Activated effector memory CD4-positive, alpha-beta T cell treated with Interleukin-2 at 50 U/mL for 16 hours (primary cell): ENCODE results near the gene ARGLU1.
"Not testable (repeated sequence)": the region's sequence is repeated elsewhere in the genome, so short reads cannot be mapped to it uniquely, and the experiment has no call there.

Source experiments
- DNase-seq: peaks from one replicate; pipeline ENCODE4 v3.0.0-alpha.2; 2020

ARGLU1 gene

DNA sequence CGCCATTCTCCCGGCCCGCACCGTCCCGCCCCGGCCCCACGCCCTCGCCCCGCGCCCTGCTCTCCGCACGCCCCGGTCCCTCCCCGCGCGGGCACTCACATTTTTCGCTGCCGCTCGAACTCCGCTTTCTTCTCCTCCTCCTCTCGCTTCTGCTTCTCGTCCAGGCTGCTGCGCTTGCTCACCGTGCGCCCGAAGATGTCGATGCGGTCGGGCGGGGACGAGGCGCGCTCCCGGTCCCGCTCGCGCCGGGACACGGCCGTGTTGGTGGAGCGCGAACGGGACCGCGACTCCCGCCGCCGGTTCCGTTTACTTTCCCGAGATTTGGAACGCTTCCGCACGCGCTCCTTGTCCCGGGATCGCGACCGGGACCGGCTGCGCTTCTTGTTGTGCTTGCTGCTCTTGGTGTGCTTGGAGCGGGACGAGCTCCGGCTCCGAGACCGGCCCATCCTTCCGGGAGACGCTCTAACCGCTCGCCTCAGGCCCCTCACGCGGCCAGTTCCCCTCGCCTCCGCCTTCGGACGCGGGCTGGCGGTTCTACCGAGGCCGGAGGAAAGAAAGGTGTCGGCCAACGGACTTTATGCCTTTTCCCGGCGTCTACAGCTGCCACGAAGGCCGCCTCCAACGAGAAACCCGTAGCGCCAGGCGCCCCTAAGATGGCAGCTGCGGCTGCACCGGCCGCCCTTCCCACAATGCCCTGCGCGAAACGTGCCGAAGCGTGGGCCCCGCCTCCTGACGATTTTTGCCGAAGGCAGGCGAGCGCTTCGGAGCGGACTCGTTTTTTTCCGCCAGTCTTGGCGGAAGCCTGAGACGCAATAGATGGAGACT, at the start of gene ARGLU1:
Gene ARGLU1, minus strand, starts transcription at position 664 of the 825 bp plus-strand sequence. Its CDS starts 218 bp downstream, at position 446.
- peak; percentile 96 for DNase-seq

DNA sequence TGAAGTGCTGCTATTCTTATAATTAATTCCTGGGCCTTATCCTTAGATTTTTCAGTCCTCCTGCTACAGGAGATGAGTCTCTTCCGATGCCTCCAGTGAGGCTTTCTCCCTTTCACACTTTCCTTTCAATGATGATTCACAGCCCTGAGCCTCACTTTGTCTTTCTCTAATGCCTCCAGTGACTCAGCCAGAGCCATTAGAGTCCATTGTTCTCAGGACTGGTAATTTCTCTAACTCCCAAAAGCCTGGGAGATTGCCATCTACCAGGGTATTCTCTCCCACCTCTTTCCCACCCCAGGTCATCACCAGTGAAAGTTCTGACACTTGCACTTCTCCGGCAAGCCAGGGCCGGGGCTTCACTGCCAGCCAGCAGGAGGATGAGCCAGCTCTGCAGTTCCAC, 49.6 kb upstream of the ARGLU1 start:
- DNase-seq: no peak

GRCh38 chr13:106616729-106617128, 48.8 kb upstream of the ARGLU1 start:
- DNase-seq: no peak

DNA sequence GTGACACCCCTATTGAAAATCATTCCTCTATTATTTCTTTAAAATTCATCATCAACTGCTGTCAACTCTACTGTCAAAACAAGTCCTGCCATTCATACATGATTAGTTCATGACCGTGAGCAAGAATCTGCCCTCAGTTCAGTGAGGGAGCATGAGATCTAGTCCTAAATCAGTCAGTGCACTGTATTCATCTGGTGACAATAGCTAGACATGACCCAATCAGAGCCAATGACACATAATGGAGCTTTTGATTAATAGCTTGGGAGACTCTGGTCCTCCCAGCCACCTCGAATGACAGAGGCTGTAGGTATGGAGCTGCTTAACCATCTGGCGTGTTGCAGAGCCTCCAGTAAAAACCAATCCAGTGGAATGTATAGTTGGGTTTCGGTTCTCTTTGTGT, 46.9 kb upstream of the ARGLU1 start:
- DNase-seq: no peak

DNA sequence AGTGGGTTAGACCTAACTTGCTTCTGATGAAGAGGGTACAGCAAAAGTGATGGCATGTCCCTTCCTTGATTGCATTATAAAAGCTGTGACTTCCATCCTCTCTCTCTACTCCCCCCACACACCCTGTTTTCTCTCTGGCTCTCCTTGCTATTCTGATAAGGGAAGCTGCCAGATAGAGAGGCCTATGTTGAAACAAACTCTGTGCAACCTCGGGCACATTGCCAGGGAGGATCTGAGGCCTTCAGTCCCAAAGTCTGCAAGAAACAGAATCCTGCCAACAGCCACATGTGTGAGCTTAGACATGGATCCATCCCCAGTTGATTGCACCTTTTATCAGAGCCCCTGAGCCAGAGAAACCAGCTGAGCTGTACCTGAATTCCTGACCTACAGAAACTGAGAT, 44.8 kb upstream of the ARGLU1 start:
- DNase-seq: no peak

- no peak for DNase-seq
Observed at GRCh38 chr13:106610486-106610885, 42.5 kb upstream of the ARGLU1 start.

DNA sequence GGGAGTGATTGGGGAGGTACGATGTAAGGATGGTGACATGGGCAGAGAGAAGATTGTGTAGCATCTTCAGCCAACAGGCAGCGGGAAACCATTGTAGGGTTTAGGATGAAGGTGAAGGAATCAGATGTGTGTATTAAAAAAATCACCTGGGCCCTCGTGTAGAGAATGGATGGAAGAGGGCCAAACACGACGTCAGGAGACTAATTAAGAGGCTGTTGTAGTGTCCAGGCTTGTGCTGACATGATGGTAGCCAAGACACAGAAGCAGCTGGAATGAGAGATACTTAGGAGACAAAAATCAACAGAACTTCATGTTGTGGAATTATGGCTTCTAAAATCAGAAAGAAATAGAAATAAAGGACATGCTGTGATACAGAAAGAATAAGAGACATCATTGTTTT, 41.2 kb upstream of the ARGLU1 start:
- DNase-seq: no peak

- no peak for DNase-seq
Observed at GRCh38 chr13:106603546-106603945, 35.6 kb upstream of the ARGLU1 start.

DNA sequence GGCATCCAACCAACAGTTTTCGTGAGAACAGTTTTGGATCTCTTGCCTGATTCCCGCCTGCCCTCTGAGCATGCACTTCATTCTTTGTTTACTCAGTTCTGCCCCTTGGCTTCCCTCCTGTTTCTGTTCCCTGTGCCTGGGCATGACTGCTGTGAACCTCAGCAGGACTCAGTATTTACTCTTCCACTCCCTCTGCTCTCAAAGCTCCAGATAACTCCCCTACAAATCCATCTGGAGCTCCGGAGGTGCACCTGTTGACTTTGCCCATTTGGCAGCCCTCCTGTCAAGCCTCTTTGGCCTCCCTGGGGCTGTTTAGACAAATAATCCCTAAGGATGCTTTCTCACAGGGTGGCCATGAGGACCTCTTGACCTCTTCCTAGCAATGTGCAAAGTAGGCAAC, 34.2 kb upstream of the ARGLU1 start:
- no peak for DNase-seq

DNA sequence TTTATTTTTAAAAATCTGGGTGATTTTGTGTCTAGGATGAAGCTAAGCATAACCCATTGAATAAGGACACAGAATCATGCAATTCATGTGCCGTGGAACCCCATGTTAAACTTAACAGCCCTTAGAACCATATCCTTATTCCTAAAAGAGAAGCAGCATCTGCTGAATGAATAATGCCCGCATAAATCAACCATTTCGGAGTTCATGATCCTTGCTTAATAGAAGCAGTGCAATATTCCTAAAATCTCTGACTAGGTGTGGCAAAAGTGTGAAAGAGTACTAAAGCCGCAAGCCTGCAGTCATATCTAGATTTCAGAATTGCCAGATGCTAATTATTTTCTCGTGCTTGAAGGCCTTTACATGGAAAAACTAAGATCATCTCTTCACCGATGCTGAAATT, 33.6 kb upstream of the ARGLU1 start:
- DNase-seq: no peak

GRCh38 chr13:106600798-106601135, 32.8 kb upstream of the ARGLU1 start:
- DNase-seq: not testable (repeated sequence)

GRCh38 chr13:106599875-106600797, 32.2 kb upstream of the ARGLU1 start:
- DNase-seq: no peak

GRCh38 chr13:106597749-106598395, 29.9 kb upstream of the ARGLU1 start:
- DNase-seq: no peak

DNA sequence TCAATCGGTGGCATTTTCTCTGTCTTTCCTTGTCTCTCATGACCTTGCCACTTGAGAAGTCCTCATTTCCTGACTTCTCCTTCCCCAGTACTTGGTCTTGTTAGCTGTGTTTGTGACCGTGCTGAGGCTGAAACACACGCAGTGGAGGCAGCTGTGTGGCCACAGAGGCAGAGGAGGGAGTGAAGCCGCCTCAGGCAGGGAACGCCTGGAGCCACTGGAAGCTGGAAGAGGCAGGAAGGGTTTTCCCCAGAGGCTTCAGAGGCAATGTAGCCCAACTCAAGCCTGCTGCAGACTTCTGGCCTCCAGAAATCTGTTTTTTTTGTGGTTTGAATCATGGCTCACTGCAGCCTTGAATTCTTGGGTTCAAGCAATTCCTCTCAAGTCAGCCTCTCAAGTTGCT, 29.2 kb upstream of the ARGLU1 start:
- no peak for DNase-seq

- DNase-seq: no peak
Observed at GRCh38 chr13:106596275-106596937, 28.5 kb upstream of the ARGLU1 start.

DNA sequence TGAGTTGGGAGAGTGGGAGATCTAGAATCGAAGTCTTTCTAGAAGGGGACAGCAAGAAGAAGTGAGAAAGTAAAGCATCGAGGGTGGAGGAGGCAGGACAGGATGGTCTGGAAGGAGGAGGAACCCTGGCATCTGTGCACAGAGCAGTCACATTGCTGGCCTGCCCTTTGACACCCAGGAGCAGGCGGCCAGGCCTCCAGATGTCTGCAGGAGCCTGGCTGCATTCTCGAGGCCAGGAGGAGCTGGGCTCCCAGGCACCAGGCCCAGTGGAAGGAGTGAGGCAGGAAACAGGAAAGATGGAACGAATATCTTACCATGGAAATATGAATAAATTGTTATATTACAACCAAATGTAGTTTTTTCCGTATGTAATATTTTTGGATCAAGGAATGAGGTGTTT, 27.7 kb upstream of the ARGLU1 start:
- DNase-seq: no peak

DNA sequence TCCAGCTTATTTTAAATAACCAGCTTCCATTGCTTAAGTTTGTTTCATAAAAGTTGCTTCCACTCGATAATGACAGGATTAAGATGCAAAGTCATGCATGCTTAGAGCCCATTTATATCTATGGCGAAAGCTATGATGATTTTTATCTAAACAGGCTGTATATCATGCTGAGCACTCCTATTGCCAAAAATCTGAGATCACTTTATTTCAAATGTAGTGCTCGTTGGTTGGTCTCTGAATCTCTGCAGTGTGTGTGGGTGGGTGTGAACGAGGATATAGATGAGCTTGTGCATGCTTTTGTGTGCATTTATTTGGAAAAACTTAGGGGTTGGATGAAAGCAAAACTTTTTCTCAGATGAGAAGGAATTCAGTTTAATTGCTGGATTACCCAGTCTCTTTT, 27.0 kb upstream of the ARGLU1 start:
- DNase-seq: no peak

GRCh38 chr13:106593132-106593531, 25.2 kb upstream of the ARGLU1 start:
- no peak for DNase-seq

GRCh38 chr13:106591299-106591698, 23.4 kb upstream of the ARGLU1 start:
- no peak for DNase-seq

GRCh38 chr13:106589716-106590115, 21.8 kb upstream of the ARGLU1 start:
- DNase-seq: no peak

GRCh38 chr13:106588367-106588766, 20.4 kb upstream of the ARGLU1 start:
- DNase-seq: no peak

DNA sequence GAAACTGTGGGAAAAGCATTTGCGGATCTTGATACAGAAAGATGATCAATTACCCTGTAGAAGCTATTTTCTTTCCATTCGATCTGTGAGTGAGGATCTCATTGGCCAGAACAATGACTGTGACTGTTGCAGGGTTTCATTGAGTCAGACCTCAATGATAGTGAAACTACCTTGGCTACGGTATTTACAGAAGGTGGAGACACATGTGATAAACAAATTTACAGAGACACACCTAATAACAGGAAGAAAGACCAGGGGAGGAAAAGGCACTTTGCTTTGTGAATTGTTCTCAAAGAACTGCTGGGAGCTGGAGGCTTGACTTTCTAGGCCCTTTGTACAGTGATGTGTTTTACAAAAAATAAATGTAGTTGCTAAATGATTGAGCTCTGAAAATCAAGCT, 19.9 kb upstream of the ARGLU1 start:
- DNase-seq: no peak

- no peak for DNase-seq
Observed at GRCh38 chr13:106586648-106587166, 18.8 kb upstream of the ARGLU1 start.
